Esophagus muscularis mucosa (tissue), 4 donors: ENCODE measurements around the gene ARL4A.

ENCODE experiments used
- CTCF ChIP-seq, 3 experiments: fragments of 200-600 bp in 2 of 3; fragments of 450-650 bp in 1 of 3; sonication (generic) in 2 of 3; IDR thresholded peaks; one replicate each; pipeline ENCODE4 v1.5.1; 2017 to 2019; ENCODE audit warnings: antibody characterized with exemption in 3 of 3, mild to moderate bottlenecking in 2 of 3, moderate library complexity in 1 of 3
- EP300 ChIP-seq: sonication (generic); formaldehyde crosslinking; IDR thresholded peaks from one replicate; pipeline ENCODE4 v1.6.1; 2017; ENCODE audit warnings: antibody characterized with exemption
- POLR2A ChIP-seq: fragments of 450-650 bp; IDR thresholded peaks from one replicate; pipeline ENCODE4 v1.6.1; 2017; ENCODE audit warnings: antibody characterized with exemption, moderate library complexity, mild to moderate bottlenecking, low read depth
- POLR2AphosphoS5 ChIP-seq, 2 donors: sonication (generic); formaldehyde crosslinking; IDR thresholded peaks; one replicate each; pipeline ENCODE4 v1.6.1; 2017; ENCODE audit warnings: antibody characterized with exemption in 2 of 2

GRCh38 chr7:12711124-12711523 lies 23.7 kb downstream of the ARL4A start:
- no peak for TF ChIP-seq CTCF (IDR thresholded peaks at IDR 0.05)
- TF ChIP-seq POLR2AphosphoS5 (IDR thresholded peaks at IDR 0.05): no peak
- no peak for TF ChIP-seq EP300
- no peak for TF ChIP-seq POLR2A
